ENCODE results near the gene TMF1.

Gene TMF1

GRCh38 chr3:69012100-69012799 is 39.9 kb downstream of the TMF1 start:
- no peak for DNase-seq

- no peak for DNase-seq
Observed at GRCh38 chr3:69011096-69011730, 40.9 kb downstream of the TMF1 start.

GRCh38 chr3:69009559-69010410 is 42.3 kb downstream of the TMF1 start:
- DNase-seq, result no peak

- DNase-seq, result no peak
Observed at GRCh38 chr3:69008980-69009379, 43.2 kb downstream of the TMF1 start.

- no peak for DNase-seq
Observed at GRCh38 chr3:69005791-69006482, 46.2 kb downstream of the TMF1 start.

- no peak for DNase-seq
Observed at GRCh38 chr3:69005071-69005790, 46.9 kb downstream of the TMF1 start.

- no peak for DNase-seq
Observed at GRCh38 chr3:69004138-69004537, 48.0 kb downstream of the TMF1 start.

GRCh38 chr3:68999605-69000004 is 52.5 kb downstream of the TMF1 start:
- no peak for DNase-seq

- DNase-seq, result no peak
Observed at GRCh38 chr3:68999158-68999557, 53.0 kb downstream of the TMF1 start.

- no peak for DNase-seq
Observed at GRCh38 chr3:68997887-68998286, 54.2 kb downstream of the TMF1 start.

GRCh38 chr3:68996356-68996995 is 55.7 kb downstream of the TMF1 start:
- no peak for DNase-seq

- no peak for DNase-seq
Observed at GRCh38 chr3:68988740-68989139, 63.4 kb downstream of the TMF1 start.

GRCh38 chr3:68987322-68987721 is 64.8 kb downstream of the TMF1 start:
- DNase-seq, result no peak

GRCh38 chr3:68986496-68987208 is 65.5 kb downstream of the TMF1 start:
- no peak for DNase-seq

GRCh38 chr3:68985146-68985790 is 66.9 kb downstream of the TMF1 start:
- no peak for DNase-seq

- no peak for DNase-seq
Observed at GRCh38 chr3:68984011-68984530, 68.1 kb downstream of the TMF1 start.

GRCh38 chr3:68977486-68978167 is 74.5 kb downstream of the TMF1 start:
- no peak for DNase-seq

- no peak for DNase-seq
Observed at GRCh38 chr3:68974711-68975110, 77.4 kb downstream of the TMF1 start.

- DNase-seq, result no peak
Observed at GRCh38 chr3:68973639-68974038, 78.5 kb downstream of the TMF1 start.

All from central memory CD4-positive, alpha-beta T cell (primary cell).